HepG2 (cell line): ENCODE data around the gene EHD1. TPM values are rescaled to one million over a fixed set of nuclear protein-coding genes. Genes with fewer than 3 reads are reported as not detected.

Experiments used
- AHR ChIP-seq: IDR thresholded peaks from 2 replicates; pipeline ENCODE4 v1.6.1; 2018; ENCODE audit warnings: missing genetic modification reagents, missing compliant biosample characterization
- BCL6 ChIP-seq: IDR thresholded peaks from 2 replicates; pipeline ENCODE4 v1.6.1; 2016; ENCODE audit warnings: missing genetic modification reagents, missing compliant biosample characterization
- CREM ChIP-seq, 2 experiments: sonication (generic) in 1 of 2; formaldehyde crosslinking in 1 of 2; IDR thresholded peaks; 2 replicates each; pipeline versions ENCODE4 v1.4.0 to v1.6.1; 2016 to 2020; ENCODE audit warnings: antibody characterized with exemption in 1 of 2, mild to moderate bottlenecking in 1 of 2, missing genetic modification reagents in 1 of 2
- DBP ChIP-seq: sonication (generic); formaldehyde crosslinking; IDR thresholded peaks from 2 replicates; pipeline ENCODE4 v1.4.0; 2020; ENCODE audit warnings: missing genetic modification reagents; ENCODE audit errors: not compliant biosample characterization
- ETV5 ChIP-seq: IDR thresholded peaks from 2 replicates; pipeline ENCODE4 v1.6.1; 2018; ENCODE audit warnings: missing biosample characterization, missing genetic modification reagents, inconsistent platforms, borderline replicate concordance
- FIP1L1 ChIP-seq: fragments of 200-400 bp; formaldehyde crosslinking; IDR thresholded peaks from 2 replicates; pipeline ENCODE4 v1.6.1; 2018; ENCODE audit warnings: low read depth, mild to moderate bottlenecking, low read length, moderate library complexity, borderline replicate concordance; ENCODE audit not compliant: insufficient read depth
- HNF1B ChIP-seq: sonication (generic); formaldehyde crosslinking; IDR thresholded peaks from 2 replicates; pipeline ENCODE4 v1.5.1; 2020; ENCODE audit warnings: mild to moderate bottlenecking, moderate library complexity, missing genetic modification reagents
- HOXA5 ChIP-seq: sonication (generic); formaldehyde crosslinking; IDR thresholded peaks from 2 replicates; pipeline ENCODE4 v1.4.0; 2020; ENCODE audit warnings: missing genetic modification reagents
- MAZ ChIP-seq, 2 experiments: sonication (generic) in 1 of 2; formaldehyde crosslinking in 1 of 2; IDR thresholded peaks; 2 replicates each; pipeline versions ENCODE4 v1.5.0 to v1.6.1; 2012 to 2020; ENCODE audit warnings: low read depth in 2 of 2, mild to moderate bottlenecking in 2 of 2, borderline replicate concordance in 1 of 2, improper control_type of control experiment in 1 of 2, low read length in 1 of 2, missing genetic modification reagents in 1 of 2, moderate library complexity in 1 of 2
- ONECUT2 ChIP-seq: sonication (generic); formaldehyde crosslinking; IDR thresholded peaks from 2 replicates; pipeline ENCODE4 v1.4.0; 2020; ENCODE audit warnings: missing genetic modification reagents
- PBX3 ChIP-seq: sonication (generic); formaldehyde crosslinking; IDR thresholded peaks from 2 replicates; pipeline ENCODE4 v1.8.1; 2023; ENCODE audit warnings: missing genetic modification reagents, inconsistent platforms, borderline replicate concordance
- POLR2G ChIP-seq: fragments of 200-400 bp; formaldehyde crosslinking; IDR thresholded peaks from 2 replicates; pipeline ENCODE4 v1.6.1; 2018; ENCODE audit warnings: mild to moderate bottlenecking, low read depth, low read length, moderate library complexity
- RAD51 ChIP-seq: fragments of 450-650 bp; IDR thresholded peaks from 2 replicates; pipeline ENCODE4 v1.6.1; 2016; ENCODE audit warnings: borderline replicate concordance
- U2AF2 ChIP-seq: fragments of 200-400 bp; formaldehyde crosslinking; IDR thresholded peaks from 2 replicates; pipeline ENCODE4 v1.6.1; 2017; ENCODE audit warnings: low read depth, mild to moderate bottlenecking, low read length
- ZNF264 ChIP-seq: sonication (generic); formaldehyde crosslinking; IDR thresholded peaks from 2 replicates; pipeline ENCODE4 v1.4.0; 2020; ENCODE audit warnings: missing genetic modification reagents
- ZNF350 ChIP-seq: sonication (generic); formaldehyde crosslinking; IDR thresholded peaks from 2 replicates; pipeline ENCODE4 v1.4.0; 2020; ENCODE audit warnings: mild to moderate bottlenecking, low read depth, missing genetic modification reagents, borderline replicate concordance
- ZNF468 ChIP-seq: sonication (generic); formaldehyde crosslinking; IDR thresholded peaks from 2 replicates; pipeline ENCODE4 v1.8.0; 2022; ENCODE audit warnings: mild to moderate bottlenecking, moderate library complexity, missing genetic modification reagents
- ZNF704 ChIP-seq: sonication (generic); formaldehyde crosslinking; IDR thresholded peaks from 2 replicates; pipeline ENCODE4 v1.8.1; 2023; ENCODE audit warnings: mild to moderate bottlenecking, inconsistent platforms, moderate library complexity, missing genetic modification reagents, borderline replicate concordance
- ZNF775 ChIP-seq: sonication (generic); formaldehyde crosslinking; IDR thresholded peaks from 2 replicates; pipeline ENCODE4 v1.4.0; 2020; ENCODE audit warnings: missing genetic modification reagents, mild to moderate bottlenecking, moderate library complexity, borderline replicate concordance
- ZXDC ChIP-seq: sonication (generic); formaldehyde crosslinking; IDR thresholded peaks from 2 replicates; pipeline ENCODE4 v1.5.0; 2020; ENCODE audit warnings: mild to moderate bottlenecking, missing genetic modification reagents
- ZZZ3 ChIP-seq: sonication (generic); formaldehyde crosslinking; IDR thresholded peaks from 2 replicates; pipeline ENCODE4 v1.4.0; 2020; ENCODE audit warnings: missing genetic modification reagents, mild to moderate bottlenecking, borderline replicate concordance
- polyA plus RNA-seq, 8 experiments: library from polyadenylated mRNA; depleted of rRNA in 3 of 8; stranded (reverse) in 7 of 8; unstranded in 1 of 8; fragments of >200 nt; fragmentation: Illumina TruSeq in 4 of 8; extraction: Trizol in 4 of 8; gene quantifications; 2 replicates each; pipeline versions ENCODE4 v1.2.1 to v1.2.3, GENCODE V29; 2011 to 2016; ENCODE audit warnings: low read depth in 4 of 8, missing spikeins in 1 of 8, mixed read lengths in 1 of 8; ENCODE audit not compliant: insufficient read depth in 1 of 8
- total RNA-seq, 5 experiments: library from RNA; depleted of rRNA; stranded (reverse); fragments of >200 nt; fragmentation: Illumina TruSeq; extraction: Trizol; gene quantifications; 2 replicates each; pipeline ENCODE4 v1.2.3, GENCODE V29; 2016; ENCODE audit warnings: low read depth in 1 of 5

The EHD1 gene
- total and polyA plus RNA-seq, 2 of the 13 experiments (the other 11 are each of a cell fraction or from before 2014, with no cell fraction given): 23.6 to 26.6 TPM

GRCh38 chr11:64872790-64873488, 5.5 kb downstream of the EHD1 start (continued):
- TF ChIP-seq ZXDC (no peak), AHR (CRISPR knock-in tag) (no peak), ZNF775 (no peak), CREM (IDR thresholded peaks at IDR 0.05) (no peak), CREM (CRISPR knock-in tag; IDR thresholded peaks at IDR 0.05) (no peak), ZNF468 (no peak), ONECUT2 (no peak), HNF1B (CRISPR knock-in tag) (peak; percentile 94), MAZ (IDR thresholded peaks at IDR 0.05; ENCODE audit: borderline replicate concordance, low read depth, low read length) (no peak), MAZ (CRISPR knock-in tag; IDR thresholded peaks at IDR 0.05; ENCODE audit: low read depth) (no peak), FIP1L1 (no peak), ZNF350 (CRISPR knock-in tag) (no peak), ZNF704 (CRISPR knock-in tag) (no peak), DBP (CRISPR knock-in tag) (no peak), PBX3 (CRISPR knock-in tag) (no peak), RAD51 (no peak), HOXA5 (no peak), BCL6 (CRISPR knock-in tag) (no peak), ZZZ3 (no peak), ZNF264 (CRISPR knock-in tag) (no peak), U2AF2 (no peak), ETV5 (CRISPR knock-in tag) (no peak; the same call in 1 of the 2 replicates), POLR2G (0 out of 2 replicates have a peak, but pooled peaks have one; percentile 32)
